ENCODE measurements around the gene TRIM44.

The TRIM44 gene

GRCh38 chr11:35740061-35740799 lies 77.7 kb downstream of the TRIM44 start:
- TF ChIP-seq SPI1 (IDR thresholded peaks at IDR 0.05; ENCODE audit: low read depth, low read length) (no peak), POU2F2 (IDR thresholded peaks at IDR 0.05; ENCODE audit: low read depth, low read length) (no peak), POLR2A (IDR thresholded peaks at IDR 0.05; ENCODE audit: low read depth, low read length) (no peak), POLR2AphosphoS5 (IDR thresholded peaks at IDR 0.05; ENCODE audit: low read depth, low read length) (no peak), TAF1 (IDR thresholded peaks at IDR 0.05; ENCODE audit: low read depth, low read length) (no peak), PAX5 (IDR thresholded peaks at IDR 0.05; ENCODE audit: insufficient read depth, low read length, severe bottlenecking) (no peak)
- no peak for FAIRE-seq
- DNase-seq (ENCODE audit: insufficient read length, low spot score), result no peak

- FAIRE-seq (peak; percentile 65), DNase-seq (ENCODE audit: insufficient read length, low spot score) (no peak)
- no peak for TF ChIP-seq POLR2AphosphoS5 (IDR thresholded peaks at IDR 0.05; ENCODE audit: low read depth, low read length)
- no peak for TF ChIP-seq PAX5 (IDR thresholded peaks at IDR 0.05; ENCODE audit: insufficient read depth, low read length, severe bottlenecking)
- TF ChIP-seq POLR2A (IDR thresholded peaks at IDR 0.05; ENCODE audit: low read depth, low read length), result no peak
- no peak for TF ChIP-seq SPI1 (IDR thresholded peaks at IDR 0.05; ENCODE audit: low read depth, low read length)
- TF ChIP-seq POU2F2 (IDR thresholded peaks at IDR 0.05; ENCODE audit: low read depth, low read length), result no peak
- TF ChIP-seq TAF1 (IDR thresholded peaks at IDR 0.05; ENCODE audit: low read depth, low read length), result no peak
Measured at GRCh38 chr11:35742707-35743454, 80.3 kb downstream of the TRIM44 start.

- FAIRE-seq (peak; percentile 48), DNase-seq (ENCODE audit: insufficient read length, low spot score) (no peak)
- peak; percentile 39; the same call in 1 of the 2 replicates for TF ChIP-seq SPI1 (IDR thresholded peaks at IDR 0.05; ENCODE audit: low read depth, low read length)
- TF ChIP-seq TAF1 (IDR thresholded peaks at IDR 0.05; ENCODE audit: low read depth, low read length), result no peak
- no peak for TF ChIP-seq POLR2AphosphoS5 (IDR thresholded peaks at IDR 0.05; ENCODE audit: low read depth, low read length)
Measured at GRCh38 chr11:35746356-35747153, 84.0 kb downstream of the TRIM44 start.

GRCh38 chr11:35747668-35748067 lies 85.1 kb downstream of the TRIM44 start:
- no peak for FAIRE-seq
- no peak for DNase-seq (ENCODE audit: insufficient read length, low spot score)
- TF ChIP-seq TAF1 (IDR thresholded peaks at IDR 0.05; ENCODE audit: low read depth, low read length), result no peak
- TF ChIP-seq POLR2AphosphoS5 (IDR thresholded peaks at IDR 0.05; ENCODE audit: low read depth, low read length), result no peak
- TF ChIP-seq POLR2A (IDR thresholded peaks at IDR 0.05; ENCODE audit: low read depth, low read length), result no peak
- TF ChIP-seq POU2F2 (IDR thresholded peaks at IDR 0.05; ENCODE audit: low read depth, low read length), result no peak
- TF ChIP-seq SPI1 (IDR thresholded peaks at IDR 0.05; ENCODE audit: low read depth, low read length), result no peak
- no peak for TF ChIP-seq PAX5 (IDR thresholded peaks at IDR 0.05; ENCODE audit: insufficient read depth, low read length, severe bottlenecking)

- TF ChIP-seq TAF1 (IDR thresholded peaks at IDR 0.05; ENCODE audit: low read depth, low read length) (no peak), PAX5 (IDR thresholded peaks at IDR 0.05; ENCODE audit: insufficient read depth, low read length, severe bottlenecking) (no peak), SPI1 (IDR thresholded peaks at IDR 0.05; ENCODE audit: low read depth, low read length) (no peak), POLR2AphosphoS5 (IDR thresholded peaks at IDR 0.05; ENCODE audit: low read depth, low read length) (no peak), POU2F2 (IDR thresholded peaks at IDR 0.05; ENCODE audit: low read depth, low read length) (no peak), POLR2A (IDR thresholded peaks at IDR 0.05; ENCODE audit: low read depth, low read length) (no peak)
- FAIRE-seq (no peak), DNase-seq (ENCODE audit: insufficient read length, low spot score) (no peak)
Measured at GRCh38 chr11:35748644-35749043, 86.1 kb downstream of the TRIM44 start.

GRCh38 chr11:35750315-35750714 lies 87.7 kb downstream of the TRIM44 start:
- FAIRE-seq (no peak), DNase-seq (ENCODE audit: insufficient read length, low spot score) (no peak)
- TF ChIP-seq POLR2AphosphoS5 (IDR thresholded peaks at IDR 0.05; ENCODE audit: low read depth, low read length), result no peak
- TF ChIP-seq PAX5 (IDR thresholded peaks at IDR 0.05; ENCODE audit: insufficient read depth, low read length, severe bottlenecking), result no peak
- no peak for TF ChIP-seq SPI1 (IDR thresholded peaks at IDR 0.05; ENCODE audit: low read depth, low read length)
- no peak for TF ChIP-seq POU2F2 (IDR thresholded peaks at IDR 0.05; ENCODE audit: low read depth, low read length)
- no peak for TF ChIP-seq POLR2A (IDR thresholded peaks at IDR 0.05; ENCODE audit: low read depth, low read length)
- TF ChIP-seq TAF1 (IDR thresholded peaks at IDR 0.05; ENCODE audit: low read depth, low read length), result no peak

- TF ChIP-seq POLR2AphosphoS5 (IDR thresholded peaks at IDR 0.05; ENCODE audit: low read depth, low read length), result no peak
- TF ChIP-seq POU2F2 (IDR thresholded peaks at IDR 0.05; ENCODE audit: low read depth, low read length), result no peak
- TF ChIP-seq SPI1 (IDR thresholded peaks at IDR 0.05; ENCODE audit: low read depth, low read length), result no peak
- TF ChIP-seq POLR2A (IDR thresholded peaks at IDR 0.05; ENCODE audit: low read depth, low read length), result no peak
- TF ChIP-seq PAX5 (IDR thresholded peaks at IDR 0.05; ENCODE audit: insufficient read depth, low read length, severe bottlenecking), result no peak
- DNase-seq (ENCODE audit: insufficient read length, low spot score) (no peak), FAIRE-seq (no peak)
Measured at GRCh38 chr11:35750981-35751663, 88.5 kb downstream of the TRIM44 start.

- DNase-seq (ENCODE audit: insufficient read length, low spot score) (no peak), FAIRE-seq (no peak)
- TF ChIP-seq PAX5 (IDR thresholded peaks at IDR 0.05; ENCODE audit: insufficient read depth, low read length, severe bottlenecking) (no peak), POU2F2 (IDR thresholded peaks at IDR 0.05; ENCODE audit: low read depth, low read length) (no peak), POLR2A (IDR thresholded peaks at IDR 0.05; ENCODE audit: low read depth, low read length) (no peak), SPI1 (IDR thresholded peaks at IDR 0.05; ENCODE audit: low read depth, low read length) (no peak)
Measured at GRCh38 chr11:35751664-35752061, 89.1 kb downstream of the TRIM44 start.

Measured in GM12891 (cell line).